Prostate gland (tissue), 2 donors: ENCODE results near the gene KIF26B.

Experiments used
- CTCF ChIP-seq, 4 experiments: fragments of 200-600 bp in 2 of 4; fragments of 450-650 bp in 2 of 4; sonication (generic) in 2 of 4; IDR thresholded peaks; 1 replicate in 3 of 4; 2 replicates in 1 of 4; pipeline ENCODE4 v1.5.1; 2016 to 2019; ENCODE audit warnings: antibody characterized with exemption in 4 of 4, mild to moderate bottlenecking in 2 of 4, moderate library complexity in 2 of 4
- POLR2A ChIP-seq: fragments of 450-650 bp; IDR thresholded peaks from one replicate; pipeline ENCODE4 v1.6.1; 2016; ENCODE audit warnings: antibody characterized with exemption, mild to moderate bottlenecking

- no peak for TF ChIP-seq POLR2A
- TF ChIP-seq CTCF (IDR thresholded peaks at IDR 0.05) = no peak
Measured at GRCh38 chr1:245235156-245235555, 80.4 kb downstream of the KIF26B start.
